GM13977 (cell line): ENCODE data around the gene PRDX2.

Experiments used
- DNase-seq: peaks from one replicate; pipeline ENCODE4 v3.0.0; 2012; ENCODE audit warnings: low spot score
- in situ Hi-C: fragments of 300-500 bp; cut with MboI; formaldehyde crosslinking; loops from one replicate; pipeline ENCODE4 v1.12.0; 2022; ENCODE audit warnings: low sequenced_read_pairs, low pct_unique_long_range_greater_than_20kb, mixed read lengths, inconsistent platforms; ENCODE audit not compliant: unreplicated experiment
- TF ChIP-seq, protein P1 (sequence below): IDR thresholded peaks from 2 replicates; pipeline ENCODE4 v1.5.1; 2012; ENCODE audit warnings: mild to moderate bottlenecking, control low read depth; ENCODE audit not compliant: insufficient read depth; ENCODE audit errors: extremely low read depth, missing control alignments

Gene PRDX2

GRCh38 chr19:12794971-12795381 lies 6.6 kb downstream of the PRDX2 start:
- in situ Hi-C loops = no loop called here
- TF ChIP-seq, protein P1, sequence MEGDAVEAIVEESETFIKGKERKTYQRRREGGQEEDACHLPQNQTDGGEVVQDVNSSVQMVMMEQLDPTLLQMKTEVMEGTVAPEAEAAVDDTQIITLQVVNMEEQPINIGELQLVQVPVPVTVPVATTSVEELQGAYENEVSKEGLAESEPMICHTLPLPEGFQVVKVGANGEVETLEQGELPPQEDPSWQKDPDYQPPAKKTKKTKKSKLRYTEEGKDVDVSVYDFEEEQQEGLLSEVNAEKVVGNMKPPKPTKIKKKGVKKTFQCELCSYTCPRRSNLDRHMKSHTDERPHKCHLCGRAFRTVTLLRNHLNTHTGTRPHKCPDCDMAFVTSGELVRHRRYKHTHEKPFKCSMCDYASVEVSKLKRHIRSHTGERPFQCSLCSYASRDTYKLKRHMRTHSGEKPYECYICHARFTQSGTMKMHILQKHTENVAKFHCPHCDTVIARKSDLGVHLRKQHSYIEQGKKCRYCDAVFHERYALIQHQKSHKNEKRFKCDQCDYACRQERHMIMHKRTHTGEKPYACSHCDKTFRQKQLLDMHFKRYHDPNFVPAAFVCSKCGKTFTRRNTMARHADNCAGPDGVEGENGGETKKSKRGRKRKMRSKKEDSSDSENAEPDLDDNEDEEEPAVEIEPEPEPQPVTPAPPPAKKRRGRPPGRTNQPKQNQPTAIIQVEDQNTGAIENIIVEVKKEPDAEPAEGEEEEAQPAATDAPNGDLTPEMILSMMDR = no peak
- no peak for DNase-seq

GRCh38 chr19:12794196-12794941 lies 7.2 kb downstream of the PRDX2 start:
- in situ Hi-C loops = no loop called here

GRCh38 chr19:12793290-12794195 lies 8.1 kb downstream of the PRDX2 start:
- TF ChIP-seq, protein P1 = no peak
- in situ Hi-C loops = no loop called here
- DNase-seq = peak; percentile 98

More at GRCh38 chr19:12794196-12794941, 7.2 kb downstream of the PRDX2 start:
- no peak for DNase-seq
- TF ChIP-seq, protein P1 = no peak

DNA sequence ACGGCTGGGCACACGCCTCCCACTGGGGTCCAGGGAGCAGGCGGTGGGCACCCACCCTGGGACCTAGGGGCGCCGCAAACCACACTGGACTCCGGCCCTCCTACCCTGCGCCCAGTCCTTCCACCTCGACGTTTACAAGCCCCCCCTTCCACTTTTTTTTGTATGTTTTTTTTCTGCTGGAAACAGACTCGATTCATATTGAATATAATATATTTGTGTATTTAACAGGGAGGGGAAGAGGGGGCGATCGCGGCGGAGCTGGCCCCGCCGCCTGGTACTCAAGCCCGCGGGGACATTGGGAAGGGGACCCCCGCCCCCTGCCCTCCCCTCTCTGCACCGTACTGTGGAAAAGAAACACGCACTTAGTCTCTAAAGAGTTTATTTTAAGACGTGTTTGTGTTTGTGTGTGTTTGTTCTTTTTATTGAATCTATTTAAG lies 8.7 kb downstream of the PRDX2 start:
- in situ Hi-C loops = no loop called here
- TF ChIP-seq, protein P1 = no peak
- no peak for DNase-seq

DNA sequence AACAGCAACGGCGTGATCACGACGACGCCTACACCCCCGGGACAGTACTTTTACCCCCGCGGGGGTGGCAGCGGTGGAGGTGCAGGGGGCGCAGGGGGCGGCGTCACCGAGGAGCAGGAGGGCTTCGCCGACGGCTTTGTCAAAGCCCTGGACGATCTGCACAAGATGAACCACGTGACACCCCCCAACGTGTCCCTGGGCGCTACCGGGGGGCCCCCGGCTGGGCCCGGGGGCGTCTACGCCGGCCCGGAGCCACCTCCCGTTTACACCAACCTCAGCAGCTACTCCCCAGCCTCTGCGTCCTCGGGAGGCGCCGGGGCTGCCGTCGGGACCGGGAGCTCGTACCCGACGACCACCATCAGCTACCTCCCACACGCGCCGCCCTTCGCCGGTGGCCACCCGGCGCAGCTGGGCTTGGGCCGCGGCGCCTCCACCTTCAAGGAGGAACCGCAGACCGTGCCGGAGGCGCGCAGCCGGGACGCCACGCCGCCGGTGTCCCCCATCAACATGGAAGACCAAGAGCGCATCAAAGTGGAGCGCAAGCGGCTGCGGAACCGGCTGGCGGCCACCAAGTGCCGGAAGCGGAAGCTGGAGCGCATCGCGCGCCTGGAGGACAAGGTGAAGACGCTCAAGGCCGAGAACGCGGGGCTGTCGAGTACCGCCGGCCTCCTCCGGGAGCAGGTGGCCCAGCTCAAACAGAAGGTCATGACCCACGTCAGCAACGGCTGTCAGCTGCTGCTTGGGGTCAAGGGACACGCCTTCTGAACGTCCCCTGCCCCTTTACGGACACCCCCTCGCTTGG lies 9.3 kb downstream of the PRDX2 start:
- DNase-seq = peak; percentile 69
- in situ Hi-C loops = no loop called here
- TF ChIP-seq, protein P1 = no peak
